Measurements from ENCODE around the gene TMEM161B.
"Not testable (repeated sequence)": the region's sequence is repeated elsewhere in the genome, so short reads cannot be mapped to it uniquely, and the experiment has no call there.

TMEM161B gene

DNA sequence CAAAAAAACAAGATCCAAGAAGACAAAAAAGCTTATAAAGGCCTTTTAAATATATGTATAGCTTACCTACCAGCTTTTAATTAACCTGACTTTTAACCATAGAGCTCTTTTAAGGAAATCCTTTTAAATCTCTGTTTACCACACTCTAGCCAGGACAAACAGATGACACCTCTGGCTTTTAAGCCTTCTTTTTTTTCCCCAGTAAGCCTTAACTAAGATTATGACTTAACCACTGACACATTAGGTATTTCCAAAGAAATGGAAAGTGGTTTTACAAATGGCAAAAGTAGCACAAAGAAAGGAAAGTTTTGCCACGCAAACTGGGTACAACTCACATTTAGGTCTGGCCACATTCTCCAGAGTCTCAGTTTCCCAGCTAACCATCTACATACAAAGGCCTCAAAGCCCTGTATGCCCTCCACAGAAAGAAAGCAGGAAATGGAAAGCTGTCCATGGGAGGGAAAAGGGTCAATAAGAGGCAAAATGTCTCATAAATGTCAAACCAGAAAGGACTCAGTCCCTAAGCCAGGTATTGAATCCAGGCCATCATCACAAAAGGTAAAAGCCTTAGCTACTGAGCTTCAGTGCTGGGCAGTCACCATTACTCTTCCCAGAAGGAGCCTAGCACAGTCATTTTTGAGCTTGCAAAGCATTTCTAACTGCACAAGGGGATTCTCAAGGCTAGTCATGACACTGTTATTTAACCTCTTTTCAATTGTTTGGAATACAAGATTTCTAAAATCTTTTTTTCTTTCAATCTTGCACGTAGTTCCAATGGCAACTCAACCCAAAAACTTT lies 19.7 kb downstream of the TMEM161B start:
- Histone ChIP-seq H3K9ac (ENCODE audit: low read length) (no peak overlapping the region), H3K36me3 (ENCODE audit: control insufficient read depth, insufficient read depth, low read length, severe bottlenecking) (no peaks in the 10 kb centered on the region), H3K4me1 (ENCODE audit: control insufficient read depth, insufficient read depth, low read length) (peaks cover 18% of the 10 kb centered on the region), H3K4me3 (ENCODE audit: low read length) (no peak overlapping the region), H3K9me3 (ENCODE audit: control insufficient read depth, low read length) (no peaks in the 10 kb centered on the region), H3K27me3 (replicated peaks; ENCODE audit: control insufficient read depth, insufficient read depth, low read length) (no peaks in the 10 kb centered on the region)
- no peak for DNase-seq (ENCODE audit: low read depth)

DNA sequence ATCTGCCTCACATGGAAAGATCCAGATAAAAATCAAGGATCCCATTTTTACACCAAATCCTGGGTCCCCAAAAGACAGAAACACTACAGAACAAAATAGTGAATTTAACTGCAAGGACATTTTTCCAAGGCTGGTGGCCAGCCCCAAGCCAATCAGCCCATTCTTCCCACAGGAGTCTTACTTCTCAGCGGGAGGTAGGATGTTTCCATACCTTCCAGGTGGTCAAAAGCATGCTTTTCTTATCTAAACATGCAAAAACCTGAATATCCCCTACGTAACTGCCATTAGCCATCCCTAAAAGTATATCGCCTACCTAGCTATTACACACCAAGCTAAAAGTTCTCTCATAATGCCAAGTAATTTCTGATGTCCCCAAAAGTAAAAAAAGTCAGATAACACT lies 20.6 kb downstream of the TMEM161B start:
- Histone ChIP-seq H3K27me3 (replicated peaks; ENCODE audit: control insufficient read depth, insufficient read depth, low read length) (no peaks in the 10 kb centered on the region), H3K4me1 (ENCODE audit: control insufficient read depth, insufficient read depth, low read length) (peaks cover 15% of the 10 kb centered on the region), H3K9ac (ENCODE audit: low read length) (no peak overlapping the region), H3K4me3 (ENCODE audit: low read length) (no peak overlapping the region), H3K9me3 (ENCODE audit: control insufficient read depth, low read length) (no peaks in the 10 kb centered on the region), H3K36me3 (ENCODE audit: control insufficient read depth, insufficient read depth, low read length, severe bottlenecking) (no peaks in the 10 kb centered on the region)
- DNase-seq (ENCODE audit: low read depth): no peak

DNA sequence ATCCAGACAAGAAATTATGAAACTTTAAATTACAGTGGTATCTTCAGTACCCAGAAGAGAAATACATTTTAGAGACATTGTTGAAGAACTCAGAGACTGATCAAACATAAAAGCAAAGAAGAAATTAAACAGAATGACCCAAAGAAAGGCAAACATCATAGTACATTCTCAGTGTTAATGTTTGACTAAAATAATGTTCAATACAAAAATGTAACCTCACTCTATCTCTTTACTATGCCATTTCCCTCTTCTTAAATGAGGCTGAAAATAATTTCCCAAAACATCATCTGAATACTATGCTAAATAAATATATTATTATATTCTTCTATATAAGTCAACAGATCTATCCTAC lies 22.8 kb downstream of the TMEM161B start:
- Histone ChIP-seq H3K4me3 (ENCODE audit: low read length) (no peak overlapping the region), H3K9ac (ENCODE audit: low read length) (no peak overlapping the region), H3K36me3 (ENCODE audit: control insufficient read depth, insufficient read depth, low read length, severe bottlenecking) (no peaks in the 10 kb centered on the region), H3K4me1 (ENCODE audit: control insufficient read depth, insufficient read depth, low read length) (peaks cover 7% of the 10 kb centered on the region), H3K27me3 (replicated peaks; ENCODE audit: control insufficient read depth, insufficient read depth, low read length) (no peaks in the 10 kb centered on the region), H3K9me3 (ENCODE audit: control insufficient read depth, low read length) (no peaks in the 10 kb centered on the region)
- DNase-seq (ENCODE audit: low read depth): no peak

DNA sequence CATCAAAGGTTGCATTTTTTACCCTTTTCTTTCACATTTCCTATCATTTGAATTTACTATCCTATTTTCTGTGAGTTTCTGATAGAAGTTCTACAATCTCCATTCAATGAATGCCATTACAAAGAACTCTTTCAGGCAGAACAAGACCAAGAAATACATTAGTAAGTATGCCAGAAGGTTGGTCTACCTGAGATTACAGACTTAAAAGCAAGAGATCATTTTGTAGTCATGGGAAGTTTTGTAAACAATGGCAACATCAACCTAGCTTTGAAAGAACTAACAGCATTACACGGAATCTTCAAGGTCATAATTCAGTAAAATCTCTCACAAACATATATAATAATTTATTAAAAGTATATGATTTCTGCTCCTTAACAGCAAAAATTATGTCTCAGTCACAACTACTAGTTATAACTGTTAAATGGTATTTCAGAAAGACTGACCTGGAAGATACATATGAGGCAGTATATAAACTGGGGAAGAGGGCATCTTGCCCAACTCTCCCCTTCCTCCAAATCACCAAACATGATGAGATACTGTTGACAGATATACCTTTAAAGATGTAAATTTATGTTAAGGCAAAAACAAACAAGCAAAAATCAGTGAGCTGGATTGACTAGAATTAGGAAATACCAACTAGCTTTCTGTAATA lies 23.3 kb downstream of the TMEM161B start:
- peaks cover 7% of the 10 kb centered on the region for H3K4me1 ChIP-seq (ENCODE audit: control insufficient read depth, insufficient read depth, low read length)
- no peak overlapping the region for H3K4me3 ChIP-seq (ENCODE audit: low read length)
- no peaks in the 10 kb centered on the region for H3K27me3 ChIP-seq (replicated peaks; ENCODE audit: control insufficient read depth, insufficient read depth, low read length)
- H3K9ac ChIP-seq (ENCODE audit: low read length): no peak overlapping the region
- DNase-seq (ENCODE audit: low read depth): no peak
- no peaks in the 10 kb centered on the region for H3K9me3 ChIP-seq (ENCODE audit: control insufficient read depth, low read length)
- no peaks in the 10 kb centered on the region for H3K36me3 ChIP-seq (ENCODE audit: control insufficient read depth, insufficient read depth, low read length, severe bottlenecking)

DNA sequence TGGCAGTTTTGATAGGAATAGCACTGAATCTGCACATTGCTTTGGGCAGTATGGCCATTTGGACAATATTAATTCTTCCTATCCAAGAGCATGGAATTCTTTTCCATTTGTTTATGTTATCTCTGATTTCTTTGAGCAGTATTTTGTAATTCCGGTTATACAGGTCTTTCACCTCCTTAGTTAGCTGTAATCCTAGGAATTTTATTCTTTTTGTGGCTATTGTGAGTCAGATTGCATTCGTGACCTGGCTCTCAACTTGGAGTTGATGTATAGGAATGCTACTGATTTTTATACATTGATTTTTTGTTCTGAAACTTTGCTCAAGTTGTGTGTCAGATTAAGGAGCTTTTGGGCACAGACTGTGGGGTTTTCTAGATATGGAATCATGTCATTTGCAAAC lies 24.0 kb downstream of the TMEM161B start:
- no peak for DNase-seq (ENCODE audit: low read depth)
- Histone ChIP-seq H3K4me1 (ENCODE audit: control insufficient read depth, insufficient read depth, low read length) (peaks cover 7% of the 10 kb centered on the region), H3K4me3 (ENCODE audit: low read length) (no peak overlapping the region), H3K27me3 (replicated peaks; ENCODE audit: control insufficient read depth, insufficient read depth, low read length) (no peaks in the 10 kb centered on the region), H3K9ac (ENCODE audit: low read length) (no peak overlapping the region), H3K9me3 (ENCODE audit: control insufficient read depth, low read length) (no peaks in the 10 kb centered on the region), H3K36me3 (ENCODE audit: control insufficient read depth, insufficient read depth, low read length, severe bottlenecking) (peaks cover 2% of the 10 kb centered on the region)

DNA sequence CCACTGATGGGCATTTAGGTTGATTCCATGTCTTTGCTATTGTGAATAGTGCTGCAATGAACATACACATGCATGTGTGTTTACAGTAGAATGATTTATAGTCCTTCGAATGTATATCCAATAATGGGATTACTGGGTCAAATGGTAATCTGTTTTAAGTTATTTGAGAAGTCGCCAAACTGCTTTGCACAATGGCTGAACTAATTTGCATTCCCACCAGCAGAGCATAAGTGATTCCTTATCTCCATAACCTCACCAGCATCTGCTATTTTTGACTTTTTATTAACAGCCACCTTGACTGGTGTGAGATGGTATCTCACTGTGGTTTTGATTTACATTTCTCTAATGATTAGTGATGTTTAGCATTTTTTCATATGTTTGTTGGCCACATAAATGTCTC lies 25.2 kb downstream of the TMEM161B start:
- not testable (repeated sequence) for H3K36me3 ChIP-seq (ENCODE audit: control insufficient read depth, insufficient read depth, low read length, severe bottlenecking); H3K9me3 ChIP-seq (ENCODE audit: control insufficient read depth, low read length); H3K27me3 ChIP-seq (replicated peaks; ENCODE audit: control insufficient read depth, insufficient read depth, low read length); H3K4me1 ChIP-seq (ENCODE audit: control insufficient read depth, insufficient read depth, low read length); H3K4me3 ChIP-seq (ENCODE audit: low read length); H3K9ac ChIP-seq (ENCODE audit: low read length); DNase-seq (ENCODE audit: low read depth)

DNA sequence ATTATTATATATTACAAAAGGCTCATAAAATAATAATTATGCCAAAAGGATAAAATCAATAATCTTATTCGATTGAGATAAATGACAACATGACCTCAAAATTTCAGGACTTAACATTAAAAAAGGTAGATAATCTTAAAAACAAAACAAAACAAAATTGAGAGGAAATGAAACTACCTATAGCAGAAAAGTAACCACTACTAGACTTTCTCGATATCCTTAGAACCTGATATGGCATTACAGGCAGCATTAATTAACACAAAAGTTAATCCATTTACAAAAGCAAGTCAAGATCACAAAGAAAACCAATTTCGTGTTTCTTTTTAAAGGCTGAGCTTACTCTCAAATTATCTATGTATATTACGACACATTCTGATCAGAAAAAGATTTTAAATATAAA lies 29.9 kb downstream of the TMEM161B start:
- peaks cover 10% of the 10 kb centered on the region for H3K36me3 ChIP-seq (ENCODE audit: control insufficient read depth, insufficient read depth, low read length, severe bottlenecking)
- no peaks in the 10 kb centered on the region for H3K9me3 ChIP-seq (ENCODE audit: control insufficient read depth, low read length)
- no peak for DNase-seq (ENCODE audit: low read depth)
- no peaks in the 10 kb centered on the region for H3K27me3 ChIP-seq (replicated peaks; ENCODE audit: control insufficient read depth, insufficient read depth, low read length)
- H3K9ac ChIP-seq (ENCODE audit: low read length): no peak overlapping the region
- H3K4me1 ChIP-seq (ENCODE audit: control insufficient read depth, insufficient read depth, low read length): no peaks in the 10 kb centered on the region
- no peak overlapping the region for H3K4me3 ChIP-seq (ENCODE audit: low read length)

DNA sequence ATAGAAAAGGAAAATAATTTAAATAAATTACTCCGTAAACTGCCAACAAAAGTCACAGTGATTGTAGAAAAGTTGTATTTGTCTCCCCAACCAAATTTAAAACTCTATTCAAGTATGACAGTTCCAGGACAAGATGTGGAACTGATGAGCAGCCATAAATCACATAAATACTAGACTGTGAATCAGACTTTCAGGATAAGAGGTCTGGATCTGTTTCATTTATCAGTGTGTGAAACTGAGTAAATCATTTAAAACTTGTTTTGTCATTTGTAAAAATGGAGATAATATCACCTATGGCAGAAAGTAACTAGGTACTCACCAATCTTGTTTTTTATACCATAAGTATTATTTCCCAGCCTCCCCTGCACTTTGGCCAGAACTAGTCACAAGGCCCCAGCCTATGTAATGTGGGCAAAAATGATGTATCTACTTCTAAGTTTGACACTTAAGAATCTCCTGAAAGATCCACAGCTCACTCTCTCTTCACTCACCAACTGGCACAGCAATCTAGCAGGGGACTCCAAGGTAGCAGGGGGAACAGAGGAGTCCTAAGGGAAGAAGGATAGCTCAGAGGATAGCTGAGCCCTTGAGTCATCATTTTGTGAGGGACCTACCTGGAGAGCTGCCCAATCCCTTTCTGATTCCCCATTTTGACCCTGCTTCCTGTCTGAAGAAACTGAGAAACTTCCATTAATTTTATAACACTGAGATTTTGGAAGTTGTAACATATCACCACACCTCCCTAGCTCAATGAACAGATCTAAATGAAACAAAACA lies 31.6 kb downstream of the TMEM161B start:
- Histone ChIP-seq H3K27me3 (replicated peaks; ENCODE audit: control insufficient read depth, insufficient read depth, low read length) (no peaks in the 10 kb centered on the region), H3K9ac (ENCODE audit: low read length) (no peak overlapping the region), H3K4me1 (ENCODE audit: control insufficient read depth, insufficient read depth, low read length) (no peaks in the 10 kb centered on the region), H3K9me3 (ENCODE audit: control insufficient read depth, low read length) (no peaks in the 10 kb centered on the region), H3K36me3 (ENCODE audit: control insufficient read depth, insufficient read depth, low read length, severe bottlenecking) (peaks cover 10% of the 10 kb centered on the region), H3K4me3 (ENCODE audit: low read length) (no peak overlapping the region)
- no peak for DNase-seq (ENCODE audit: low read depth)

DNA sequence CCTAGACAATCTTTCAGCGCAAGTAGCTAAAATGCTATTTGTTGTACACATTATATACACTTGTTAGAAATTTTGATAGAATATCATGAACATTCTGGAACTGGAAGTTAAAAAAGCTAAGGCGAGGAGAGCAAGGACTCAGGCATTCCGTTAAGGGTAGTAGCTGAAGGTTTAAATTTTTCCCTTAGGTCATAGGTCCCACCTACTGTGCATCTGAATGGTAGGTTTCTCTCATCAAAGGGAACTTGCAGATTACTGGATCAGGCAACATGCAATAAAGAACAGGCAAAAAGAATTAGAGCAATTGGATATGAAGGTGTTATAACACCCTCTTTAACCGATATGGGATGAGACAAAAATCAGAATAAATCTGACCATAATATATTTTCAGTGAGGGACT lies 32.8 kb downstream of the TMEM161B start:
- DNase-seq (ENCODE audit: low read depth): no peak
- H3K4me1 ChIP-seq (ENCODE audit: control insufficient read depth, insufficient read depth, low read length): no peaks in the 10 kb centered on the region
- no peak overlapping the region for H3K4me3 ChIP-seq (ENCODE audit: low read length)
- no peaks in the 10 kb centered on the region for H3K9me3 ChIP-seq (ENCODE audit: control insufficient read depth, low read length)
- no peaks in the 10 kb centered on the region for H3K27me3 ChIP-seq (replicated peaks; ENCODE audit: control insufficient read depth, insufficient read depth, low read length)
- H3K36me3 ChIP-seq (ENCODE audit: control insufficient read depth, insufficient read depth, low read length, severe bottlenecking): peaks cover 10% of the 10 kb centered on the region
- H3K9ac ChIP-seq (ENCODE audit: low read length): no peak overlapping the region

DNA sequence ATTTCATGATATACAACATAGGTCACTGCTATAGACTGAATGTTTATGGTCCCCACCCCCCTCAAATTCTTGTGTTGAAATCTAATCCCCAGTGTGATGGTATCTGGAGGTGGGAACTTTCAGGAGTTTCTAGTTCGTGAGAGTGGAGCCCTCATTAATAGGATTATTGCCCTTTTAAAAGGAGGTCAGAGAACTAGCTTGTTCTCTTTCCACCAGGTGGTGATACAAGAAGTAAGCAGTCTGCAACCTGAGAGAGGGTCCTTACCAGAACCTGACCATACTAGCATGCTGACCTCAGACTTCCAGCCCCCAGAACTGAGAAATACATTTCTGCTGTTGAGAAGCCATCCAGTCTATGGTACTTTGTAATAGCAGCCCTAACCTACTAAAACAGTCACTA lies 33.3 kb downstream of the TMEM161B start:
- Histone ChIP-seq H3K9ac (ENCODE audit: low read length) (no peak overlapping the region), H3K9me3 (ENCODE audit: control insufficient read depth, low read length) (no peaks in the 10 kb centered on the region), H3K4me3 (ENCODE audit: low read length) (no peak overlapping the region), H3K36me3 (ENCODE audit: control insufficient read depth, insufficient read depth, low read length, severe bottlenecking) (peaks cover 10% of the 10 kb centered on the region), H3K4me1 (ENCODE audit: control insufficient read depth, insufficient read depth, low read length) (no peaks in the 10 kb centered on the region), H3K27me3 (replicated peaks; ENCODE audit: control insufficient read depth, insufficient read depth, low read length) (no peaks in the 10 kb centered on the region)
- DNase-seq (ENCODE audit: low read depth): no peak

DNA sequence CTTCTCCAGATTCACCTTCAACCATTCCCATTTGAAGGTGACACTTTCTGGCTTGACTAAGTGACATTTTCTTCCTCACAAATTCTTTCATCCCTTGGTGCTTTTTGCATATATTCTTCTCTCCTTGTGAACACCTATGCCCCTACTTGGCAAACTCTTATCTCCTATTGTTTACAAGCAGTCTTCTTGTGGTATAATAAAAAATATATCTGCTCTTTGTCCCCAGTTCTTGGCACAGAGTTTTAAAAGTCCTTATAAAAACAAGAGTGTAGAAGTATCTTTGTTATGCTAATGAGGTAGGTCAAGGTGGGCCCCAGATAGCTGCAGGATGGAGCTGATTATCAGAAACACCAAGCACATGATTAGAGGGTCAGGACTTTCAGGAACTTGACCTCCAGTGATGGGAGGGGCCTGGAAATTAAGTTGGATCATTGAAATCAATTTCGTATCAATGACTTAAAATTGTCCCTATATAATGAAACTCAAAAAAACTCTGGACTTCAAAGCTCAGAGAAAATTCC lies 38.0 kb downstream of the TMEM161B start:
- no peak for DNase-seq (ENCODE audit: low read depth)
- Histone ChIP-seq H3K9me3 (ENCODE audit: control insufficient read depth, low read length) (no peaks in the 10 kb centered on the region), H3K27me3 (replicated peaks; ENCODE audit: control insufficient read depth, insufficient read depth, low read length) (no peaks in the 10 kb centered on the region), H3K4me1 (ENCODE audit: control insufficient read depth, insufficient read depth, low read length) (no peaks in the 10 kb centered on the region), H3K4me3 (ENCODE audit: low read length) (no peak overlapping the region), H3K36me3 (ENCODE audit: control insufficient read depth, insufficient read depth, low read length, severe bottlenecking) (peaks cover 20% of the 10 kb centered on the region), H3K9ac (ENCODE audit: low read length) (no peak overlapping the region)
